HCT116 (cell line): ENCODE data around the gene RGSL1. TPM values are rescaled to one million over a fixed set of nuclear protein-coding genes. Genes with fewer than 3 reads are reported as not detected.

Source experiments
- ATAC-seq: fragments of 200-7000 bp; cut with Tn5 transposase; 2 replicates; pipeline ENCODE4 v1.9.1; 2020; ENCODE audit warnings: mild to moderate bottlenecking, moderate library complexity
- BruUV-seq: library from RNA; stranded (reverse); fragments of 400-500 nt; replicated peaks from 2 replicates; lab custom pipeline; 2021; lab: Mats Ljungman, UMichigan
- CTCF ChIA-PET: fragments of 300-600 bp; sonication (Branson Sonifier 250); formaldehyde crosslinking; loops from one replicate; lab custom pipeline; 2021; ENCODE audit warnings: antibody characterized with exemption; lab: Charles Lee
- POLR2A ChIA-PET: fragments of 300-600, 350-600 bp; sonication (Branson Sonifier 250); formaldehyde crosslinking; loops from one replicate; lab custom pipeline; 2021; ENCODE audit warnings: antibody characterized with exemption; lab: Charles Lee
- RAD21 ChIA-PET, 2 experiments: fragments of 300-600 bp; sonication (Branson Sonifier 250); formaldehyde crosslinking; loops; one replicate each; lab custom pipeline; 2023; ENCODE audit warnings: low total read pairs in 2 of 2; ENCODE audit not compliant: uncharacterized antibody in 2 of 2, unreplicated experiment in 2 of 2, low non-redundant PET in 1 of 2; lab: Charles Lee
- DNase-seq: peaks from one replicate; pipeline ENCODE4 v3.0.0-alpha.2; 2010; ENCODE audit warnings: low read depth, low spot score
- H2AFZ ChIP-seq: fragments of 200-600 bp; shearing (Covaris generic), sonication (generic); 2 replicates; pipeline ENCODE4 v1.6.1; 2017; ENCODE audit warnings: low read depth, mixed run types, mixed read lengths, antibody characterized with exemption, low read length; ENCODE audit not compliant: poor library complexity, severe bottlenecking
- H3K27ac ChIP-seq: 2 replicates; pipeline ENCODE4 v1.5.1; 2012; ENCODE audit warnings: low read depth, low read length
- H3K27me3 ChIP-seq: fragments of 200-600 bp; sonication (generic); 2 replicates; pipeline ENCODE4 v1.6.1; 2016; ENCODE audit warnings: mixed run types, low read length, mixed read lengths; ENCODE audit not compliant: insufficient read depth
- H3K36me3 ChIP-seq, 2 experiments: fragments of 200-500 bp in 1 of 2; fragments of 200-600 bp in 1 of 2; sonication (Bioruptor generic) in 1 of 2; sonication (generic) in 1 of 2; 2 replicates each; pipeline versions ENCODE4 v1.5.1 to v1.6.1; 2014 to 2016; ENCODE audit warnings: low read length in 2 of 2, inconsistent platforms in 1 of 2, mixed read lengths in 1 of 2, mixed run types in 1 of 2; ENCODE audit not compliant: insufficient read depth in 2 of 2, control insufficient read depth in 1 of 2
- H3K4me1 ChIP-seq, 2 experiments: fragments of 200-600 bp in 1 of 2; sonication (generic) in 1 of 2; 2 replicates each; pipeline versions ENCODE4 v1.5.1 to v1.6.1; 2012 to 2017; ENCODE audit warnings: low read length in 2 of 2, inconsistent platforms in 1 of 2, mild to moderate bottlenecking in 1 of 2, mixed read lengths in 1 of 2, mixed run types in 1 of 2, moderate library complexity in 1 of 2; ENCODE audit not compliant: insufficient read depth in 2 of 2, control insufficient read depth in 1 of 2
- H3K4me2 ChIP-seq: fragments of 200-600 bp; sonication (generic); 2 replicates; pipeline ENCODE4 v1.6.1; 2017; ENCODE audit warnings: mixed run types, low read length, mixed read lengths
- H3K4me3 ChIP-seq, 2 experiments: fragments of 200-600 bp in 1 of 2; sonication (generic) in 1 of 2; replicated peaks in 1 of 2; 2 replicates each; pipeline ENCODE4 v1.5.1; 2011 to 2016; ENCODE audit warnings: low read length in 2 of 2, control low read depth in 1 of 2, low read depth in 1 of 2, mild to moderate bottlenecking in 1 of 2, mixed read lengths in 1 of 2, mixed run types in 1 of 2
- H3K79me2 ChIP-seq: fragments of 200-600 bp; sonication (generic); 2 replicates; pipeline ENCODE4 v1.6.1; 2017; ENCODE audit warnings: mild to moderate bottlenecking, mixed run types, low read length, moderate library complexity, mixed read lengths; ENCODE audit not compliant: insufficient read depth
- H3K9ac ChIP-seq: fragments of 200-600 bp; sonication (generic); 2 replicates; pipeline ENCODE4 v1.6.1; 2016; ENCODE audit warnings: low read length, mixed read lengths
- H3K9me2 ChIP-seq: fragments of 200-600 bp; sonication (generic), shearing (Covaris generic); 2 replicates; pipeline ENCODE4 v1.6.1; 2017; ENCODE audit warnings: mixed run types, mild to moderate bottlenecking, moderate library complexity; ENCODE audit not compliant: insufficient read depth
- H3K9me3 ChIP-seq, 2 experiments: fragments of 200-500 bp in 1 of 2; fragments of 200-600 bp in 1 of 2; sonication (Bioruptor generic) in 1 of 2; sonication (generic) in 1 of 2; 2 replicates each; pipeline ENCODE4 v1.6.1; 2014 to 2017; ENCODE audit warnings: low read length in 2 of 2, mixed read lengths in 2 of 2, inconsistent platforms in 1 of 2, low read depth in 1 of 2, mild to moderate bottlenecking in 1 of 2, mixed run types in 1 of 2, moderate library complexity in 1 of 2; ENCODE audit not compliant: control insufficient read depth in 1 of 2, insufficient read depth in 1 of 2
- H4K20me1 ChIP-seq: fragments of 200-600 bp; sonication (generic), shearing (Covaris generic); 2 replicates; pipeline ENCODE4 v1.6.1; 2017; ENCODE audit warnings: mixed run types, mild to moderate bottlenecking, moderate library complexity; ENCODE audit not compliant: insufficient read depth
- ATF3 ChIP-seq: IDR thresholded peaks from 2 replicates; pipeline ENCODE4 v1.6.1; 2012
- CBX3 ChIP-seq: IDR thresholded peaks from 2 replicates; pipeline ENCODE4 v1.6.1; 2012; ENCODE audit warnings: low read depth
- CTCF ChIP-seq, 3 experiments: fragments of 200-600 bp in 1 of 3; sonication (generic) in 1 of 3; IDR thresholded peaks in 2 of 3; conservative IDR thresholded peaks in 1 of 3; 2 replicates each; pipeline ENCODE4 v1.5.1; 2012 to 2017; ENCODE audit warnings: low read depth in 2 of 3, low read length in 2 of 3, antibody characterized with exemption in 1 of 3, borderline replicate concordance in 1 of 3, control low read depth in 1 of 3, mild to moderate bottlenecking in 1 of 3, mixed read lengths in 1 of 3, mixed run types in 1 of 3, moderate library complexity in 1 of 3; ENCODE audit not compliant: insufficient read depth in 1 of 3
- ELF1 ChIP-seq: IDR thresholded peaks from 2 replicates; pipeline ENCODE4 v1.6.1; 2012; ENCODE audit warnings: low read depth, borderline replicate concordance
- FOSL1 ChIP-seq: IDR thresholded peaks from 2 replicates; pipeline ENCODE4 v1.6.1; 2012; ENCODE audit warnings: low read depth
- MAX ChIP-seq: IDR thresholded peaks from 2 replicates; pipeline ENCODE4 v1.6.1; 2012
- POLR2AphosphoS5 ChIP-seq: IDR thresholded peaks from 2 replicates; pipeline ENCODE4 v1.6.1; 2011; ENCODE audit warnings: mild to moderate bottlenecking, low read depth, low read length, moderate library complexity
- REST ChIP-seq: IDR thresholded peaks from 2 replicates; pipeline ENCODE4 v1.6.1; 2012; ENCODE audit warnings: low read depth
- SIN3A ChIP-seq: IDR thresholded peaks from 2 replicates; pipeline ENCODE4 v1.6.1; 2012; ENCODE audit warnings: low read depth
- SRF ChIP-seq: IDR thresholded peaks from 2 replicates; pipeline ENCODE4 v1.6.1; 2012; ENCODE audit warnings: low read depth
- TCF7L2 ChIP-seq: IDR thresholded peaks from 2 replicates; pipeline ENCODE4 v1.7.0; 2011; ENCODE audit warnings: borderline replicate concordance, inconsistent platforms; ENCODE audit not compliant: insufficient read depth, insufficient read length; ENCODE audit errors: extremely low read depth
- YY1 ChIP-seq: IDR thresholded peaks from 2 replicates; pipeline ENCODE4 v1.6.1; 2011; ENCODE audit warnings: low read length, low read depth, moderate library complexity, mild to moderate bottlenecking; ENCODE audit not compliant: insufficient replicate concordance; ENCODE audit errors: extremely low read depth
- ZBTB33 ChIP-seq: IDR thresholded peaks from 2 replicates; pipeline ENCODE4 v1.6.1; 2011; ENCODE audit warnings: mild to moderate bottlenecking, low read length, moderate library complexity; ENCODE audit not compliant: insufficient replicate concordance; ENCODE audit errors: extremely low read depth
- ZFX ChIP-seq: fragments of 450-650 bp; IDR thresholded peaks from 2 replicates; pipeline ENCODE4 v1.6.1; 2017
- intact Hi-C: fragments of 100-400 bp; cut with micrococcal nuclease; formaldehyde crosslinking; loops from 2 replicates; pipeline ENCODE4 v1.10.0; 2022
- total RNA-seq: library from RNA; stranded (reverse); gene quantifications from one replicate; pipeline ENCODE4 v1.2.1, GENCODE V29; 2021; ENCODE audit not compliant: unreplicated experiment

Gene RGSL1
- total RNA-seq, 1 experiment from 2014 or later, result not detected

GRCh38 chr1:182527680-182528079 is 77.7 kb downstream of the RGSL1 start:
- no peak for ATAC-seq
- POLR2A ChIA-PET, result no interaction called here

More at GRCh38 chr1:182527680-182528079, 77.7 kb downstream of the RGSL1 start:
- no TSS peak for BruUV-seq
- no peak overlapping the region for H3K4me2 ChIP-seq
- no peaks in the 10 kb centered on the region for H4K20me1 ChIP-seq
- H3K79me2 ChIP-seq, result no peaks in the 10 kb centered on the region
- no peak overlapping the region for H3K9ac ChIP-seq
- H3K27me3 ChIP-seq, result 0 out of 2 replicates have a peak, but pooled peaks cover 4% of the 10 kb centered on the region
- no peaks in the 10 kb centered on the region for H3K4me1 ChIP-seq
- no peak overlapping the region for H2AFZ ChIP-seq
- intact Hi-C loops, result no loop called here
- CTCF ChIA-PET, result no interaction called here
- H3K9me3 ChIP-seq, result no peaks in the 10 kb centered on the region
- H3K36me3 ChIP-seq, result no peaks in the 10 kb centered on the region
- RAD21 ChIA-PET, result no interaction called here
- no peaks in the 10 kb centered on the region for H3K9me2 ChIP-seq
- TF ChIP-seq ELF1, result no peak
- TF ChIP-seq SIN3A, result no peak
- TF ChIP-seq ZBTB33, result no peak
- TF ChIP-seq MAX, result no peak
- TF ChIP-seq ZFX, result no peak
- TF ChIP-seq ATF3, result no peak
- TF ChIP-seq POLR2AphosphoS5, result no peak
- TF ChIP-seq SRF, result no peak
- TF ChIP-seq YY1, result no peak
- TF ChIP-seq TCF7L2, result no peak
- TF ChIP-seq CTCF (IDR thresholded peaks at IDR 0.05 in 2 of 3, conservative IDR thresholded peaks at IDR 0.05 in 1 of 3; ENCODE audit: borderline replicate concordance in 1 of 3, insufficient read depth in 1 of 3, low read depth in 2 of 3, low read length in 2 of 3), result no peak
- TF ChIP-seq REST, result no peak
- no peak for TF ChIP-seq CBX3
- no peak for TF ChIP-seq FOSL1
- no peak overlapping the region for H3K4me3 ChIP-seq
- no peak for DNase-seq
- no peak overlapping the region for H3K27ac ChIP-seq
